Adrenal gland (tissue), 5 donors: ENCODE measurements around the gene MRPL38.

Experiments
- CTCF ChIP-seq, 6 experiments: fragments of 450-650 bp in 4 of 6; fragments of 200-600 bp in 2 of 6; sonication (generic) in 1 of 6; IDR thresholded peaks; 1 replicate in 5 of 6; 2 replicates in 1 of 6; pipeline versions ENCODE4 v1.5.1 to v1.8.0; 2016 to 2021; ENCODE audit warnings: antibody characterized with exemption in 6 of 6, mild to moderate bottlenecking in 2 of 6, moderate library complexity in 1 of 6
- POLR2A ChIP-seq, 2 donors: fragments of 450-650 bp; IDR thresholded peaks; one replicate each; pipeline ENCODE4 v1.6.1; 2017; ENCODE audit warnings: antibody characterized with exemption in 2 of 2, mild to moderate bottlenecking in 2 of 2, moderate library complexity in 1 of 2
- donor health status: DM: no; HTN: no; CAD: no.

- TF ChIP-seq POLR2A (IDR thresholded peaks at IDR 0.05) (no peak), CTCF (IDR thresholded peaks at IDR 0.05) (no peak)
Observed at GRCh38 chr17:75950421-75950820, 45.7 kb upstream of the MRPL38 start.
